GM19099 (cell line): ENCODE measurements around the gene TEX29.

Experiments
- POLR2A ChIP-seq: IDR thresholded peaks from 3 replicates; pipeline ENCODE4 v1.6.1; 2011; ENCODE audit warnings: low read depth; ENCODE audit not compliant: insufficient read length; ENCODE audit errors: extremely low read depth

The TEX29 gene

DNA sequence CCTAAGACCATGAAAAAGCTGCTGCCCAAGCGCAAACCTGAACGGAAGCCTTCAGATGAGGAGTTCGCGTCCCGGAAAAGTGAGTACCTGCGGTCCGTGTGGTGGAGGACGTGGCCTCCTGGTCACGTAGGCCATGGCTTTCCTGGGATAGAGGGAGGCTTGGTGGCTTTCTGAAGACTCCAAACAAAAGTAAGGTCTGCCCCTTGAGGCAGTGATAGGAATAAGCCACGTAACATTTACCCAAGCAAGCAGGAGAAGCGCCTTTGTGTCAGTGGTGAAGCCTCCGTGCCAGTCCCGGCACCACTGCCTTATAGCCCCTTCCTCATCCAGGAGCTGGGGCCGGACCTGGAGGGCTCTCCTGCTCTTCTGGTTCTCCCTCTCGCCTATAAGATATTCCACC lies 34.3 kb upstream of the TEX29 start:
- no peak for TF ChIP-seq POLR2A

DNA sequence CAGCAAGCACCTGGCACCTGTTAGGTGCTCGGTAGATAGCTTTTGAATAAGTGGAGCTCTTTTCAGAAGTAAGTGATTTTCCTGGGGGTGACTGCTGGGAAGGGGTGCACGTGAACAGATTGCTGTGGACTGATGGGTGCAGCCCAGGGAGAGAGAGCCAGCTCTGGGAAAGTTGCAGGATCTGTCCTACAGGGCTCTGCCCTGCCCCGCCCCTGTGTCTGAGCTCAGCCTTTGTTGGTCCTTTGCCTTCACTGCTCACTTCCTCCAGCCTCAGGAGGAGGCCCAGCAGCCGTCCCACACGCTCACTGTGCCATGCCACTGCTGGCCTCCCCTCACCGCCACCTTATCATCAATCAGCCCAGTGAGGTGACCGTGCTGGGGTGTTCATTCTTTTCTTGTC lies 33.7 kb upstream of the TEX29 start:
- no peak for TF ChIP-seq POLR2A

DNA sequence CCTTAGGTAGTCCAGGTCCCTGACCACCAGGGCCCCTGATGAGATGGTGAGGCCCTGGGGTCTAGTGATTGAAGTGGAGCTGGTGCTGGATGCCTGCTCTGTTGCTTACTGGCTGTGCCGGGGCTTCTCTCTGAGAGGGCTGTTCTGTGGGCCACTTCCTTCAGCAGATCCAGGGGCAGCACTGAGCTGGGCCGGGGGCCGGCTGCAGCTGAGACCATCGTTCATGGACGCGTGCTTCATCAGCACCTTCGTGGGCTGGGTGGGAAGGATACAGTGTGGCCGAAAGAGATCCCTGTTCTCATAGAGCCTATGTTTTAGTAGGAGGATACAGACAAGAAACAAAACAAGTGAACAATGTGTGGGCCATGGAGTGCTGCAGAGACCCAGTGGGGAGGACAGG lies 33.2 kb upstream of the TEX29 start:
- no peak for TF ChIP-seq POLR2A

DNA sequence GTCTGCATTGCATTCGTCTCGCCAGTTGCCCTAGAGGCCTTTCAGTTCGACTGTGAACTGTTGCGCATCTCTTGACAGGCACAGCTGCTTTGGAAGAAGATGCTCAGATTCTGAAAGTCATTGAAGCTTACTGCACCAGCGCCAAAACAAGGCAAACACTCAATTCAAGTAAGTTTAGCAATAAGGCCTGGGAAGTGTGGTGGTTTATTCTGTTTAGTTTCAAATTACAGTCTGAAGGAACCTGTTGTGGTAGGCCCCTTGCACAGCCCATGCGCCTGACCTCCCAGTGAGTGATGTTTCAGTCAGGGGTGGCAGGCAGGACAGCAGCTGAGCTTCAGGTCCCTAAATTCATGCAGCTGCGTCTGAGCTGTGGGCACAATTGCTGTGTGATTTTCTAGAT lies 32.2 kb upstream of the TEX29 start:
- TF ChIP-seq POLR2A: no peak

GRCh38 chr13:111289251-111289650 lies 31.2 kb upstream of the TEX29 start:
- no peak for TF ChIP-seq POLR2A

DNA sequence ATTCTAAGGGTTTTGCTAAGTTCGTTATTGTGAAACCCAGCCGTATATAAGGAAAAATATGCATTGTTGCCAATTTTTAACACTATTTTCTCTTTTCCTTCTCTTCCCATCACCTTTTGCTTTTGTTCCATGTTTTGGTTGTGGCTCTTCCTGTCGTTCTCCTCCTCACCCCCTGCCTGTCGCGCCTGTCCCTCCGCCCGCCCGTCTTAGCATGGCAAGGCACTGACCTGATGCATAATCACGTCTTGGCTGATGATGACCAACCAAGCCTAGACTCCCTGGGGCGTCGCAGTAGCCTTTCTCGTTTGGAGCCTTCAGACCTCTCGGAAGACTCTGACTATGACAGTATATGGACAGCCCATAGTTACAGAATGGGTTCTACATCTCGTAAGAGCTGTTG lies 28.5 kb upstream of the TEX29 start:
- TF ChIP-seq POLR2A: no peak

DNA sequence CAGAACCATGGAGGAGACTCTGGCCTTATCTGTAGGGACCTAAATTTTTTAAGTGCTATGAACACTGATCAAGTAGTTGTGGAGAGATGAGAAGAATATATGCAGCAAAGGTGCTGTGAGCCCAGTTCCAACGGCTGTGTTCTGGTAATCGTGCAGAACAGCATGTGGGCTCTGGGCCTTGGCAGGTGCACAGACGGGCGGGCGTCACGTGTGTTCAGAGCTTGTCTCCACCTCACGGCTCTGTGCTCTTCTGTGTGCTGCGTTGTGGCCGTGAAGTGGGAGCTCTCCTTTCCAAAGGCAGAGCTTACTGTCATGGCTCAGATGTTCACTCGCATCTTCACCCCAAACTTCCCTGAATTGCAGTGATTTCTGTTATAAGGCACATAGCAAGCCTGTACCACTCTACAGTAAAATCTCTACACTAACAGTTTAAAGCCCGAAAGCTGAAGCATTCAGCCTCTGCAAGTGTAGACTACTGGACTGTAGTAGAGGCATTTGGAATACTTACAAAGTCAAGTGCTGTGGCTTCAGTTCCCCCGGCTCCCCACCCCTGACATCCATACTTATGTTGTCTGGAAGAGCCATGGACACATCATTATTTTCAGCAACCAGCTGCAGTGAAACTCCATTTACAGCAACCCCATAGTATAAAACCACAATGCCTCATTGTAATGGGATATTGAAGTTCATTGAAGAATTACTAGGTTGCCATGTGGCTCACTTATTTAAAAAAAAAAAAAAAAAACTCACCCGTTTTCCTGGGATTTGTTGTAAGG lies 27.5 kb upstream of the TEX29 start:
- no peak for TF ChIP-seq POLR2A

GRCh38 chr13:111295886-111296285 lies 24.6 kb upstream of the TEX29 start:
- TF ChIP-seq POLR2A: no peak

GRCh38 chr13:111296417-111296816 lies 24.0 kb upstream of the TEX29 start:
- TF ChIP-seq POLR2A: no peak

DNA sequence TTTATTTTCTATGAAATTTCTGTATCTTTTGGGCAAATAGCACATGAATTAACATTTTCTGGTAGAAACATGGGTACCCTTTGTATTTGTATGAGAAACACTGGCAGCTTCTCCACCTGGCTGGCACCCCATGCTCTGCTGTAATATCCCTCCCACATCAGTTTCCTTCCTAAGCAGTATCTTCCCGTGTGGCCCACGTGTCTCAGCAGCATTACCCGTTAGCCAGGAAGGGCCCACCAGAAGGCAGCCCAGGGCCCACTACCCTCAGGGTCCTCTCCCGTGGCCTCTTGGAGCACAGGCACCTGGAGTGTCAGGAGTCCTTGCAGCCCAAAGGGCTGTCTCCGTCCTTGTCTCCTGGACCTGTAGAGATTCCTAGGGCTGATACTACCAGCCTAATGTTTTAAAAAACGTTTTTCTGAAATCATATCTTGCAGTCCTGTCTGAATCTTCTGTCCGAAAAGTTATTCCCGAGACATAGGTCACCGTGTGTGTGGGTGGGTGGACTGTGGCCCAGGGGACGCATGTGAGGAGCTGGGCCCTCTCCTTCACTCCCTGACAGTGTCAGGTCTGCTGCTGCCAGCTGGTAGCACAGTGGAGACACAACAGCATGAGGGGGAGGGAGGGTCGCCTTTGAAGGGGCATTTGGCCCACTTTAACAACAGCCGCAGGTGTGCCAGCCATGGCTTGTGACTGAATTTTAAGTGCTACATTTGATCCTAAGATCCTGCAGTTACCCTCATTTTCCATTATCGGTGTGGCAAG lies 22.0 kb upstream of the TEX29 start:
- no peak for TF ChIP-seq POLR2A

DNA sequence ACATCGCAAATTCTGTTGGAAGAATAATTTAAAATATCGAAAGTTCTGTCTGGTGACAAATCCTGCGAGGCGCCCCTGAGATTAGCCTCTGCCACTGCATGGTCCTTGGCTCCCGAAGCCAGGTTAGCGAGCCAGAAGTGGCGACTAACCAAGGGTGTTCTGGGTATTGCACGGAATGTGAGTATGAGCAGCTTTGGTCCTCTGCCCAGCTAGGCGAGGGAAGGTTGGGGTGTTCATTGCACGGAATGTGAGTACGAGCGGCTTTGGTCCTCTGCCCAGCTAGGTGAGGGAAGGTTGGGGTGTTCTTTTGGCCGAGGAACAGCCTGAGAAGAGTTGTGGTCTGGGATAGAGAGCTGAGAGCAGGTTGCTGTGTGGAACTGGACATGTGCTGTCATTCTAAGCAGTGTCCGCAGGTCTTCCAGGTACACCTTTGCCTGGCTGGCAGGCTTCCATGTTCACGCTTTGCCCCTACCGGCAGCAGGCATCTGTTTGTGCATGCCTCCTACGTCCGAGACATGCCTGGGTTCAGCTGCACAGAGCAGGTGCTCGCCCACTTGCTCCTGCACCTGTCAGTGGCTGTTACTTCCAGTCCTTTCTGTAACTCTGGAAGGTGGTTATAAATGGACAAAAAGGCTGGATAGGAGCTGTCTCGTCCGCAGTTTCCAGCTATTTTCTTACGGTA lies 18.3 kb upstream of the TEX29 start:
- TF ChIP-seq POLR2A: no peak

DNA sequence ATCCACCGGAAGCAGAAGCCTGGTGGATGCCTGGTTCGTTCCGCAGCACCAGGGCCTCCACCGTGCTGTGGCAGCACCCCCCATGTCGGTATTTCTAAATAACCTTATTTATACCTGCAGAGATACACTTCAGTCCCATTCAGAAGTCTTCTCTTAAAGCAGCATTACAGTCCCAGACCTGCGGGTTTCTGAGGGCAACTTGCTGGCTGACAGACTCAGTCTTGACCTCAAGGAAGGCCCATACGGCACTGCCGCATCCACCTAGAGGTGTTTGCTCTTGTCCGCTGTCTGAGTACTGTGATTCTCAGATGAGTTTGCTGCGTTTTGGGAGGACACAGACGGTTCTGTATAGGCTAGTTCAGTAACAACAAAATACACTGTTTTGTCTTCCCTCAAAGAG lies 16.9 kb upstream of the TEX29 start:
- no peak for TF ChIP-seq POLR2A

- TF ChIP-seq POLR2A: no peak
Measured at GRCh38 chr13:111304041-111304544, 16.3 kb upstream of the TEX29 start.

DNA sequence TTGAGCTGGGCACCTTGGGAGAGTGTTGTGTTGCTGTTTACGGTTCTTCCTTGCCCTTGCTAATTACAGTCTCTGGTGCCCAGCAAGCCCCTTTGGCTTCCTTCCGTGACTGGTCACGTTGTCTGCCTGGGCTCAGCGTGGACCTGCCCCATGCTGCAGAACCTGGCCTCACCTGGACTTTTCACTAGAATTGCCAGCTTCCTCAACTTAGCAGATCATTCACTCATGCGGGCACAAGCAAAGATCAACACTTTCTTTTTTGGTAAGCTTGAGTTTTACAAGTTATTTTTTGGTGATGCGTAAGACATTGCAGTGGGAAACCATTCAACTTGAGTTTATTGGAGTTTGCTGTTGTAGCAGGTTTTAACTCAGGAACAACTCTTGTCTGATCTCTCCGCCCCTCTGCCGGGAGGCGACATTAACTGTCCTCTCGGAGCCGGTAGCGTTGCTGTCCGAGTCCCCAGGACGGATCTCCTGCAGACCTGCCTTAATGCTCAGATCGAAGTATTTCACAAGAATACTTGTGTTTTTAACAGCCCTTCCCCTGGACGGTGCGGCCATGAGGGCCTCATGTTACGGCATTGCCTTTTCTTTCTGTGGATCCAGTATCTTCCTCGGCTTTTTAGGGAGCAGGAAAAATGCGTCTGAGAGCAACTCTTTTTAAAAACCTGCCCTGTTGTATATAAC lies 15.7 kb upstream of the TEX29 start:
- TF ChIP-seq POLR2A: no peak
